Mesendoderm (in vitro differentiated cells): ENCODE data around the gene GALNT18.
"Not testable (repeated sequence)": the region's sequence is repeated elsewhere in the genome, so short reads cannot be mapped to it uniquely, and the experiment has no call there.

Experiments used
- DNase-seq: peaks from one replicate; pipeline ENCODE4 v3.0.0; 2013
- H2AK5ac ChIP-seq: 2 replicates; pipeline ENCODE4 v1.6.1; 2013; ENCODE audit warnings: low read length, inconsistent platforms
- H2BK120ac ChIP-seq: 2 replicates; pipeline ENCODE4 v1.6.1; 2013; ENCODE audit warnings: low read depth, mild to moderate bottlenecking, low read length, moderate library complexity, mixed read lengths
- H2BK15ac ChIP-seq: replicated peaks from 2 replicates; pipeline ENCODE4 v1.6.1; 2013; ENCODE audit warnings: low read depth, mild to moderate bottlenecking, moderate library complexity
- H2BK5ac ChIP-seq: 2 replicates; pipeline ENCODE4 v1.6.1; 2013; ENCODE audit warnings: low read length, inconsistent platforms
- H3K18ac ChIP-seq: 2 replicates; pipeline ENCODE4 v1.6.1; 2013; ENCODE audit warnings: mild to moderate bottlenecking, low read length, mixed read lengths
- H3K23ac ChIP-seq: one replicate; pipeline ENCODE4 v1.6.1; 2013; ENCODE audit warnings: low read length
- H3K27ac ChIP-seq: 2 replicates; pipeline ENCODE4 v1.5.1; 2013; ENCODE audit warnings: low read depth, mild to moderate bottlenecking, inconsistent platforms, low read length, moderate library complexity
- H3K27me3 ChIP-seq: 2 replicates; pipeline ENCODE4 v1.6.1; 2013; ENCODE audit warnings: low read length, control low read depth, mild to moderate bottlenecking, inconsistent platforms; ENCODE audit not compliant: insufficient read depth, poor library complexity
- H3K36me3 ChIP-seq: 2 replicates; pipeline ENCODE4 v1.6.1; 2013; ENCODE audit warnings: low read length, inconsistent platforms; ENCODE audit not compliant: control insufficient read depth, insufficient read depth
- H3K4ac ChIP-seq: one replicate; pipeline ENCODE4 v1.6.1; 2013; ENCODE audit warnings: low read depth, mild to moderate bottlenecking, low read length, moderate library complexity
- H3K4me1 ChIP-seq: 2 replicates; pipeline ENCODE4 v1.6.1; 2013; ENCODE audit warnings: low read depth, low read length, inconsistent platforms; ENCODE audit not compliant: control insufficient read depth
- H3K4me2 ChIP-seq: 2 replicates; pipeline ENCODE4 v1.6.1; 2013; ENCODE audit warnings: low read length
- H3K4me3 ChIP-seq: 2 replicates; pipeline ENCODE4 v1.5.1; 2013; ENCODE audit warnings: mild to moderate bottlenecking, low read length
- H3K56ac ChIP-seq: one replicate; pipeline ENCODE4 v1.6.1; 2013; ENCODE audit warnings: low read length
- H3K79me1 ChIP-seq: 2 replicates; pipeline ENCODE4 v1.6.1; 2013; ENCODE audit warnings: low read length, inconsistent platforms
- H3K79me2 ChIP-seq: 2 replicates; pipeline ENCODE4 v1.6.1; 2013; ENCODE audit warnings: mild to moderate bottlenecking, low read length; ENCODE audit not compliant: control insufficient read depth, insufficient read depth
- H3K9ac ChIP-seq: 2 replicates; pipeline ENCODE4 v1.6.1; 2013; ENCODE audit warnings: low read length, inconsistent platforms
- H4K5ac ChIP-seq: one replicate; pipeline ENCODE4 v1.6.1; 2013; ENCODE audit warnings: low read length
- H4K8ac ChIP-seq: one replicate; pipeline ENCODE4 v1.6.1; 2013; ENCODE audit warnings: low read depth, mild to moderate bottlenecking, control low read depth, low read length, moderate library complexity
- WGBS: extraction: QIAGEN DNeasy Blood & Tissue Kit; methylation state at CpG from one replicate; pipeline ENCODE4 v1.1.7; 2013; ENCODE audit warnings: low lambda C conversion rate, missing lambda C conversion rate; ENCODE audit not compliant: insufficient coverage; ENCODE audit errors: extremely low coverage; 5-methylcytosine and 5-hydroxymethylcytosine counted together

GALNT18 gene

DNA sequence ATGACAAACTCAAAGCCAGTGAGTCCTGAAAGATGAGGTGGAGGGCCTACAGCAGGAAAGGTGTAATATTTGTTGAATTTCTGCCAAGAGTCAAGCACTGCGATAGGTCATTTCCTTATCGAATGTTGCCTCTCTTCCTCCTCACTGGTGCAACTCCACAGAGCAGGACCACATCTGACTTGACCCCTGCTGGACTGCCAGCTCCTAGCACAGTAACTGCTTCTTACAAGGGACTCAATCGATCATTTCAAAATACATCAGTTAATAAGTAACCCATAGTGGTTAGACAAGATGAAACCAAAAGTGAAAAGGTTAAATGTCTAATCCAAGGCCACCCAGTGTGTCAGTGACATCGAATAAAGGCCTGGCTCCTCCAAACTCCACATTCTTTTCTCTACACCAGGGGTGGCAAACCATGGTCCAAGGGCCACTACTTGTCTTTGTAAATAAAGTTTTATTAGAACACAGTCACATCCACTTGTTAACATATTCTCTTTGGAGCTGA is 170.3 kb downstream of the GALNT18 start:
- H2BK5ac ChIP-seq: no peak overlapping the region
- no peak overlapping the region for H2BK15ac ChIP-seq
- H3K18ac ChIP-seq: no peak overlapping the region
- no peaks in the 10 kb centered on the region for H3K27me3 ChIP-seq
- H3K56ac ChIP-seq: no peak overlapping the region
- H3K4ac ChIP-seq: no peak overlapping the region
- H2AK5ac ChIP-seq: no peak overlapping the region
- no peak overlapping the region for H2BK120ac ChIP-seq
- H3K36me3 ChIP-seq: no peaks in the 10 kb centered on the region
- H4K5ac ChIP-seq: no peak overlapping the region
- H3K4me2 ChIP-seq: no peak overlapping the region
- H3K4me3 ChIP-seq: no peak overlapping the region
- no CpG with 5 or more reads among the region's 4 CpGs for WGBS
- no peak overlapping the region for H3K9ac ChIP-seq
- H3K4me1 ChIP-seq: peaks cover 6% of the 10 kb centered on the region
- no peak overlapping the region for H3K27ac ChIP-seq
- no peak overlapping the region for H4K8ac ChIP-seq
- DNase-seq: peak; percentile 34
- H3K79me1 ChIP-seq: no peaks in the 10 kb centered on the region
- H3K79me2 ChIP-seq: no peaks in the 10 kb centered on the region
- no peak overlapping the region for H3K23ac ChIP-seq

DNA sequence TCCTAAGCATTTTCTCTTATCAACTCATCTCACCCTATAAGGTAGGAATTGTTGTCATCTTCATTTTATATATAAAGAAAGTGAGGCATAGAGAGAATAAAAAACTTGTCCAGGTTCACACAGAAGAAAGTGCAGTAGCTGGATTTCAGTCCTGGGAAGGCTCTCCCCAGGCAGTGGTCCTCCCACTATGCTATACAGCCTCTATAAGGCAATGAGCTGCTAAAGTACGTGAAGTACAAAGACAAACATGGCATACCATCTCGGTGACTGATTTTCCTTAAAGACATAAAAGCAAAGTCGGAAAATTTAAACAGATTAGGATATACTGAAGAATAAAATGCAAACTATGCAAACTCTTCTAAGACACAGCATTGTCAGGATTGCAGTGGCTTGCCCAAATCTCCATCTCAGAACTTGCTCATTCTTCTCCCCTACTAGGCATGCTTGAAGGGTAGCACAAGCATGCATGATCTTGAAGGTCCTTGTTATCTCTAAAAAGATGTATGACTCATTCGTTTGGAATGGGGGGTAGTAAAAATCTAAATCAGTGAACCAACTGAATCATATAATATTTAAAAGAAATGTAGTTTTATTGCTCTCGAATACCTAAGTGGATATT is 171.0 kb downstream of the GALNT18 start:
- DNase-seq: peak; percentile 82
- no CpG with 5 or more reads among the region's 5 CpGs for WGBS
- no peak overlapping the region for H3K4me3 ChIP-seq
- no peak overlapping the region for H4K5ac ChIP-seq
- H3K36me3 ChIP-seq: no peaks in the 10 kb centered on the region
- H3K27ac ChIP-seq: no peak overlapping the region
- H3K23ac ChIP-seq: no peak overlapping the region
- H3K18ac ChIP-seq: no peak overlapping the region
- no peaks in the 10 kb centered on the region for H3K79me2 ChIP-seq
- no peak overlapping the region for H3K4ac ChIP-seq
- H3K4me2 ChIP-seq: no peak overlapping the region
- no peak overlapping the region for H3K56ac ChIP-seq
- H3K9ac ChIP-seq: no peak overlapping the region
- no peak overlapping the region for H2AK5ac ChIP-seq
- no peak overlapping the region for H2BK120ac ChIP-seq
- no peak overlapping the region for H4K8ac ChIP-seq
- no peaks in the 10 kb centered on the region for H3K27me3 ChIP-seq
- H3K79me1 ChIP-seq: no peaks in the 10 kb centered on the region
- H2BK5ac ChIP-seq: no peak overlapping the region
- no peak overlapping the region for H2BK15ac ChIP-seq
- peaks cover 6% of the 10 kb centered on the region for H3K4me1 ChIP-seq

DNA sequence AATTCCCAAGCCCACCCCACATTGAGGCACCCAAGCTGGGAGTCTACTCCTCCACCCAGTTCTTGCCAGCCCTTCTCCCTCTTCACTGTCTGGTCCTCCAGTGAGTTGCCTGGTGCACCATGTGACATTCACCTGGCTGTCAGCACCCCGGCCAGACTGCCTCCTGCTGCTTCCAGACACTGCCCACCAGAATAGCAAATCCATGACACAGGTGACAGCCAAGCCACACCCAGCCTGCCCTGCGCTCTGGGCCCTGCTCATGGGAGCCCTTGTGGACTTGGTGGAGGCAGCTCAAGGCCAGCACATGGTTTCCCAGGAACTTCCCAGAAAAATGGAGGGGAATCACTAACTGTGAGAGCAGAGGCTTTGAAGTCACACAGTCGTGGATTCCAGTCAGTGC is 172.5 kb downstream of the GALNT18 start:
- Histone ChIP-seq H3K4me3 (no peak overlapping the region), H2BK15ac (no peak overlapping the region), H2AK5ac (no peak overlapping the region), H3K27ac (no peak overlapping the region), H3K27me3 (no peaks in the 10 kb centered on the region), H3K36me3 (no peaks in the 10 kb centered on the region), H3K4ac (no peak overlapping the region), H3K23ac (no peak overlapping the region), H4K8ac (no peak overlapping the region), H3K9ac (no peak overlapping the region), H2BK5ac (no peak overlapping the region), H4K5ac (no peak overlapping the region), H3K4me1 (peaks cover 1% of the 10 kb centered on the region), H3K4me2 (no peak overlapping the region), H2BK120ac (no peak overlapping the region), H3K79me1 (no peaks in the 10 kb centered on the region), H3K56ac (no peak overlapping the region), H3K79me2 (no peaks in the 10 kb centered on the region), H3K18ac (no peak overlapping the region)
- WGBS: no CpG with 5 or more reads among the region's 3 CpGs
- no peak for DNase-seq

DNA sequence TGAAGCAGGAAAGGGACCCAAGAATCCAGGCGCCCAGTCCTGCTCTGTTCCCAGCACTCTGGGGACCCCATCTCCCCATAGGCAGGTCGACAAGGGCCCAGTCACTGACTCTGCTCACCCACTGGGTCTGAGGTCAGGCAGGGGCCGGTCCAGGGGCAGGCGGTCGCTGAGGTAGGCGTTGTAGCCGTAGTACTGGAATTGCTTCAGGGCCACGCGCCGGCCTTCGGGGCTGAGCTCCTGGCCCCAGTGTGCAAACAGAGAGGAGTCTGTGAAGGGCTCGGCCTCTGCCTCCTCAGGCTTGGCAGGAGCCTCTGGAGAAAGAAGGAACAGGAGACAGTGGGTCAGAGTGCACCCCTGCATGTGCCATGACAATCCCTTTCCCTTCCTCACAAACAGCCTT is 173.2 kb downstream of the GALNT18 start:
- no peaks in the 10 kb centered on the region for H3K4me1 ChIP-seq
- H3K79me1 ChIP-seq: no peaks in the 10 kb centered on the region
- H2BK120ac ChIP-seq: no peak overlapping the region
- no peak overlapping the region for H2BK15ac ChIP-seq
- H3K79me2 ChIP-seq: no peaks in the 10 kb centered on the region
- H2AK5ac ChIP-seq: no peak overlapping the region
- H3K56ac ChIP-seq: no peak overlapping the region
- H3K23ac ChIP-seq: no peak overlapping the region
- no peak overlapping the region for H2BK5ac ChIP-seq
- H3K27ac ChIP-seq: no peak overlapping the region
- no CpG with 5 or more reads among the region's 12 CpGs for WGBS
- no peaks in the 10 kb centered on the region for H3K27me3 ChIP-seq
- no peak for DNase-seq
- H3K4ac ChIP-seq: no peak overlapping the region
- H3K4me3 ChIP-seq: no peak overlapping the region
- H4K8ac ChIP-seq: no peak overlapping the region
- H3K18ac ChIP-seq: no peak overlapping the region
- H3K36me3 ChIP-seq: no peaks in the 10 kb centered on the region
- no peak overlapping the region for H4K5ac ChIP-seq
- no peak overlapping the region for H3K4me2 ChIP-seq
- H3K9ac ChIP-seq: no peak overlapping the region

DNA sequence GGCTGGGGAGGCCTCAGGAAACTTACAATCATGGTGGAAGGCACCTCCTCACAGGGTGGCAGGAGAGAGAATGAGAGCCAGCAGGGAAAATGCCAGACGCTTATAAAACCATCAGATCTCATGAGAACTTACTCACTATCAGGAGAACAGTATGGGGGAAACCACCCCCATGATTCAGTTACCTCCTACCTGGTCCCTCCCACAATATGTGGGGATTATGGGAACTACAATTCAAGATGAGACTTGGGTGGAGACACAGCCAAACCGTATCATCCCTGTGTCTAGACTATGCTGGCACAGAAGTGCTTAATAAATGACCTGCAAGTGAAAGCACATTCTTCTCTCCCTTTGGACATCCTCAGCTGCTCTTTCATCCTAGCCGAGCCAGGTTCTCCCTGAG is 174.2 kb downstream of the GALNT18 start:
- H3K23ac ChIP-seq, H2AK5ac ChIP-seq, H3K27ac ChIP-seq, H3K4me3 ChIP-seq, H3K79me2 ChIP-seq, H3K4me2 ChIP-seq, H3K56ac ChIP-seq, H2BK120ac ChIP-seq, H4K8ac ChIP-seq, H3K79me1 ChIP-seq, H3K36me3 ChIP-seq, H3K4ac ChIP-seq, H3K18ac ChIP-seq, H3K27me3 ChIP-seq, DNase-seq, H3K4me1 ChIP-seq, H4K5ac ChIP-seq, H2BK5ac ChIP-seq, H3K9ac ChIP-seq, H2BK15ac ChIP-seq: not testable (repeated sequence)
- no CpG with 5 or more reads among the region's 3 CpGs for WGBS

DNA sequence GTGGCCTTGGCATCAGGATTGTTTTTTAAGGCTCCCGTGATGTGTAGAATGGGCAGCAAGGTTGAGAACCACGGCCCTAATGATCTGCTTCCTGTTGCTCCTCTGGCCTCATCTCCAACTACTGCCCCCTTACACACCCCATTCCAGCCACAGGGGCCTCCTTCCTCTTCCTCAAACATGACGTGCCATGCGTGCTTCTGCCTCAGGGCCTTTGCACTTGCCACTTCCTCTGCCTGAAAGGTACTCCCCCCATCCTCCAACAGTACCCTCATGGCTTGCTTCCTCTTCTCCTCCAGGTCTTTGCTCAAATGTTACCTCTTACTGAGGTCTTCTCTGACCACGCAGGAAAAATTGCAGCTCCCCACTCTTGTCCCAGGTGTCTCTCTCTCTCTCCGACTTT is 174.8 kb downstream of the GALNT18 start:
- no peak overlapping the region for H2BK15ac ChIP-seq
- no peak overlapping the region for H4K5ac ChIP-seq
- H4K8ac ChIP-seq: no peak overlapping the region
- H3K27me3 ChIP-seq: no peaks in the 10 kb centered on the region
- H3K79me2 ChIP-seq: no peaks in the 10 kb centered on the region
- no peak overlapping the region for H3K23ac ChIP-seq
- H2BK120ac ChIP-seq: no peak overlapping the region
- H3K56ac ChIP-seq: no peak overlapping the region
- no CpG with 5 or more reads among the region's 6 CpGs for WGBS
- H3K4ac ChIP-seq: no peak overlapping the region
- DNase-seq: no peak
- no peak overlapping the region for H2BK5ac ChIP-seq
- no peak overlapping the region for H3K27ac ChIP-seq
- no peak overlapping the region for H2AK5ac ChIP-seq
- no peaks in the 10 kb centered on the region for H3K4me1 ChIP-seq
- no peak overlapping the region for H3K9ac ChIP-seq
- no peak overlapping the region for H3K18ac ChIP-seq
- no peak overlapping the region for H3K4me2 ChIP-seq
- no peak overlapping the region for H3K4me3 ChIP-seq
- H3K36me3 ChIP-seq: no peaks in the 10 kb centered on the region
- no peaks in the 10 kb centered on the region for H3K79me1 ChIP-seq
